Measurements from ENCODE around the gene LMBR1.
"Not testable (repeated sequence)": the region's sequence is repeated elsewhere in the genome, so short reads cannot be mapped to it uniquely, and the experiment has no call there.

LMBR1 gene, protein sequence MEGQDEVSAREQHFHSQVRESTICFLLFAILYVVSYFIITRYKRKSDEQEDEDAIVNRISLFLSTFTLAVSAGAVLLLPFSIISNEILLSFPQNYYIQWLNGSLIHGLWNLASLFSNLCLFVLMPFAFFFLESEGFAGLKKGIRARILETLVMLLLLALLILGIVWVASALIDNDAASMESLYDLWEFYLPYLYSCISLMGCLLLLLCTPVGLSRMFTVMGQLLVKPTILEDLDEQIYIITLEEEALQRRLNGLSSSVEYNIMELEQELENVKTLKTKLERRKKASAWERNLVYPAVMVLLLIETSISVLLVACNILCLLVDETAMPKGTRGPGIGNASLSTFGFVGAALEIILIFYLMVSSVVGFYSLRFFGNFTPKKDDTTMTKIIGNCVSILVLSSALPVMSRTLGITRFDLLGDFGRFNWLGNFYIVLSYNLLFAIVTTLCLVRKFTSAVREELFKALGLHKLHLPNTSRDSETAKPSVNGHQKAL

DNA sequence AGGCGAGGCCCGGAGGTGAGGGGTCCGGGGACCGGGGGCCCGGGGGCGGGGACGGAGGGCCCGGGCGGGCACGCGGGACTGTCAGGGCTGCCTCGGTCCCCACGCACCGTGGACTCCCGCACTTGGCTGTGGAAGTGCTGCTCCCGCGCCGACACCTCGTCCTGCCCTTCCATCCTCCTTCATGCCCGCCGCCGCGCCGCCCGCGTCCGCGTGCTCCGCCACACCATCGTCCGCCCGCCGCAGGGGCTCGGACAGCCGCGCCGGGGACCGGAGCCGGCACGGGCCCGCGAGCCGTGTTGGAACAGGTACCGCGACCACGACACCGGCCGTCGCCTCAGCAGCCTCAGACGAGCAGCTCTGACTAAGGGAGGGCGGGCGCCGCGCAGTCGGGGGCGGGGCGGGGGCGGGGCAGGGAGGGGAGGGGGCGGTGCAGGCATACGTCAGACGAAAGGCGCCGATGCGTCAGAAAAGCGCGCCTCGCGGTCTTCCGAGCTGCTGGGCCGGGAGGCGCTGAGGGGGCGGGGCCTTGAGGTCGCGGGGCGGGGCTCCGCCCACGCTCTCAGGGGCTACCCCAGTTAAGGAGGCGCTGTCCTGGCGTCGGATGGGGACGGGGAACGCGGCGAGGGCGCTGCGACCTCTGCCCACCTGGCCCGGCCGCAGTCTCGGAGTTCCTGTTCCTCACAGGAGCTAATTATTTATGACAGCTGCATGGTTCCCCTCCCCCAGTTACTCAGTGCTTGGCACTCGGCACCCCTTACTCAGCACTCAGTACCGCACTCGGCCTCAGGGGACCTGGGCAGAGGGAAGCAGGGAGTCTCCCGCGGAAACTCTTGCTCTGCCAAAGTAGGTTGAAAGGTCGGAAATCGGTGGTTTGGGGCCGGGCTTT, at the start of gene LMBR1:
Gene LMBR1, minus strand, starts transcription at position 363 of the 886 bp plus-strand sequence. Its CDS starts 190 bp downstream, at position 173.
- in situ Hi-C loops (cut with MboI; ENCODE audit: low sequenced_read_pairs) = no loop called here

GRCh38 chr7:156942708-156943090, 49.7 kb upstream of the LMBR1 start:
- in situ Hi-C loops (cut with MboI; ENCODE audit: low sequenced_read_pairs) = no loop called here

GRCh38 chr7:156941393-156942182, 48.6 kb upstream of the LMBR1 start:
- in situ Hi-C loops (cut with MboI; ENCODE audit: low sequenced_read_pairs) = no loop called here

GRCh38 chr7:156940421-156941122, 47.6 kb upstream of the LMBR1 start:
- in situ Hi-C loops (cut with MboI; ENCODE audit: low sequenced_read_pairs) = no loop called here

DNA sequence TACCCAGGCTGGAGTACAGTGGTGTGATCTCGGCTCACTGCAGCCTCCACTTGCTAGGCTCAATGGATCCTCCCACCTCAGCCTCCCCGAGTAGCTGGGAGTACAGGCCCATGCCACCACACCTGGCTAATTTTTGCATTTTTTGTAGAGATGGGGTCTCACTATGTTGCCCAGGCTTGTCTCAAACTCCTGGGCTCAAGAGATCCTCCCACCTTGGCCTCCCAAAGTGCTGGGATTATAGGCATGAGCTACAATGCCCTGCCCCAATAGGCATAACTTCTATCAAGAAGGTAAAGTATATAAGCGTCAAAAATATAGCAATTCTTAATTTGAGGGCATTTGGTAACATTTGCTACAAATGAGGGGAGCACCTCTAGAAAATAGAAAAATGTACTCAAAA, 43.8 kb upstream of the LMBR1 start:
- in situ Hi-C loops (cut with MboI; ENCODE audit: low sequenced_read_pairs) = not testable (repeated sequence)

DNA sequence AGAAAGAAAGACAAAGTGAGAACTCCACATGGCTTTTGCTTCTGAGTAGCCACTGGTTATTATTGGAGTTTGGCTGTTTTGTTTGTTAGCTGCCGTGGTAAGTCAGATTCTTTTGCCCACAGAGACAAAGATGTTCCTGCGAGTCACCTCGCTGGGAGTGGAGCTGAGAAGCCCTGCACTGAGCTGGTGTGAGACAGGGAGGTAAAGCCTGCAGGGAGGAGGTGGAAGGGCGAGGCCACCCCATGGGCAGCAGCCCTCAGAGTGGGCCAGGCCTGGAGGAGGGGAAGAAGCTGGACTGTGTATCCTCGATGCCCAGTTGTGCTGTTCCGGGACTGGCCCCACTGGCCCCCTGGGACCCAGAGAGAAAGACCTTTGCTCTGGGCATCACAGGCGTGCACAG, 42.3 kb upstream of the LMBR1 start:
- in situ Hi-C loops (cut with MboI; ENCODE audit: low sequenced_read_pairs) = no loop called here

DNA sequence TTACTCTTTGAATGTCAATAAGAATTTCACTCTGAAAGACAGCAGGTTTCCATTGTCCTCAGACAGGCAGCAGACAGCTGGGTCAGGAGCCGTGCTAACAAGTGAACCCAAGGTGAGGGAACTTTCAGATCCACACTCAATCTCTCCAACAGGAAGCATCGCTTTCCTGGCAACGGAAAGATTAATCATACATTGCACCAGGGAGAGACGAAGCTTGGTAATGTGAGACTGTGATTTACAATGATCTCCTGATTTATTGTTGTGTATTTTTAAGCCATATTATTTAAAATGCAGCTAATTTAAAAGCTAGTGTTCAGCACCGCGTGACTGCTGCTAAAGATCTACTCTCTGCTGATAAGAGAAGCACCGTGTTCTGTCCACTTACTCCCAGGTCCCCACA, 39.0 kb upstream of the LMBR1 start:
- in situ Hi-C loops (cut with MboI; ENCODE audit: low sequenced_read_pairs) = no loop called here

GRCh38 chr7:156929789-156930539, 37.0 kb upstream of the LMBR1 start:
- in situ Hi-C loops (cut with MboI; ENCODE audit: low sequenced_read_pairs) = no loop called here

GRCh38 chr7:156928406-156928747, 35.4 kb upstream of the LMBR1 start:
- in situ Hi-C loops (cut with MboI; ENCODE audit: low sequenced_read_pairs) = no loop called here

DNA sequence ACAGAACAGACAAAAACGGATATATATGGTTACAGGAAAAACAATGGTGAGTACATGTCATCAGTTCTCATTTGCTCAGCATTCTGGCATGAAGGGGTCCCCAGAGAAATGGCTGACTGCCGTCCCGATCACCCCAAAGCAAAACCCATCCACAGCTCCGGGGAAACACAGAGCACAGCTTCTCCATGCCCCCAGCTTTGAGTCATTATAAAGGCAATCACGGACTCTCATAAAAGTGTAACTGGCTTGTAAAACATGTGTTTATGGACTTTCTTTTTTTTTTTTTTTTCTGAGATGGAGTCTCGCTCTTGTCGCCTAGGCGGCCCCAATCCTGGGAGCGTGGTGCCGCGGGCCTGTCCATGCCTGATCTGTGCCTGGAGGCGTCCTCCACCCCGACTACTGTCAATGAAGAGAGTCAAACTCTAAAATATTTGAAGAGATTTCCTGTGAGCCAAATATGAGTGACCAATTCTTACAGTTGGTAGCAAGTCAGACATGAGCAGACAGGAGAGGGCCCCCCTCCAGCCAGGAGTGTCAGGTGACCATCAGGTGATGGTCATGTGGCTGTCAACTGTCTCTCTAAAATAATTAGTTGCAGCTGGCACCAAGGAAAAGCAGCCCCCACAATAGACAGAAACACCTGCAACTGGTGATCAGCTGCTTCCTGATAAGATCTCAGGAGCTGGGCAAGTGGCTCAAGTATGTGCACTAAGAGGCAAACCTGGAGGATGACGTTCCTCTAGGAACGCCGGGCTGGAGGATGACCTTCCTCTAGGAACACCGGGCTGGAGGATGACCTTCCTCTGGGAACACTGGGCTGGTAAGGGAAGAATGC, 34.8 kb upstream of the LMBR1 start:
- in situ Hi-C loops (cut with MboI; ENCODE audit: low sequenced_read_pairs) = no loop called here

DNA sequence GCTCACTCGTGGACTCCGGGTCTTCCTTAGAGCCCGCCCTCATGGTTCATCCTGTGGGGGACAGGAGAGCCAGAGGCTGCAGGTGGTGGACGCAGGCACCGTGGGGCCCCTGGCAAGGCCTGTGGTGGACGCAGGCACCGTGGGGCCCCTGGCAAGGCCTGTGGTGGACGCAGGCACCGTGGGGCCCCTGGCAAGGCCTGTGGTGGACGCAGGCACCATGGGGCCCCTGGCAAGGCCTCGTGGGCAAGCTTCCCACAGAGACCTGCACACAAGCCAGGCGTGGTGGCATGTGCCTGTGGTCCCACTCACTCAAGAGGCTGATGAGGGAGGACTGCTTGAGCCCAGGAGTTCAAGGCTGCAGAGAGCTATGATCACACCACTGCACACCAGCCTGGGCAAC, 32.8 kb upstream of the LMBR1 start:
- in situ Hi-C loops (cut with MboI; ENCODE audit: low sequenced_read_pairs) = not testable (repeated sequence)

DNA sequence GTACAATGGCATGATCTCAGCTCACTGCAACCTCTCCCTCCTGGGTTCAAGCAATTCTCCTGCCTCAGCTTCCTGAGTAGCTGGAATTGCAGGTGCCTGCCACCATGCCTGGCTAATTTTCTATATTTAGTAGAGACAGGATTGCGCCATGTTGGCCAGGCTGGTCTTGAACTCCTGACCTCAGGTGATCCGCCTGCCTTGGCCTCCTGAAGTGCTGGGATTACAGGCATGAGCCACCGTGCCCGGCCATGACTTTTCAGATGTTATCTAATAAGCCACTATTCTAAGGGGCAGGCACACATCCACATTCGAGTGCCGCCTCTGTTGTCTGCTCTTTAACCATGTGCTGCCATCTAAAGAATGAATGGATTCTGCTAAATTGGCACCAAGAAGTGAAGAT, 29.3 kb upstream of the LMBR1 start:
- in situ Hi-C loops (cut with MboI; ENCODE audit: low sequenced_read_pairs) = not testable (repeated sequence)

GRCh38 chr7:156920487-156921373, 27.7 kb upstream of the LMBR1 start:
- in situ Hi-C loops (cut with MboI; ENCODE audit: low sequenced_read_pairs) = not testable (repeated sequence)

GRCh38 chr7:156920076-156920475, 27.1 kb upstream of the LMBR1 start:
- in situ Hi-C loops (cut with MboI; ENCODE audit: low sequenced_read_pairs) = no loop called here

DNA sequence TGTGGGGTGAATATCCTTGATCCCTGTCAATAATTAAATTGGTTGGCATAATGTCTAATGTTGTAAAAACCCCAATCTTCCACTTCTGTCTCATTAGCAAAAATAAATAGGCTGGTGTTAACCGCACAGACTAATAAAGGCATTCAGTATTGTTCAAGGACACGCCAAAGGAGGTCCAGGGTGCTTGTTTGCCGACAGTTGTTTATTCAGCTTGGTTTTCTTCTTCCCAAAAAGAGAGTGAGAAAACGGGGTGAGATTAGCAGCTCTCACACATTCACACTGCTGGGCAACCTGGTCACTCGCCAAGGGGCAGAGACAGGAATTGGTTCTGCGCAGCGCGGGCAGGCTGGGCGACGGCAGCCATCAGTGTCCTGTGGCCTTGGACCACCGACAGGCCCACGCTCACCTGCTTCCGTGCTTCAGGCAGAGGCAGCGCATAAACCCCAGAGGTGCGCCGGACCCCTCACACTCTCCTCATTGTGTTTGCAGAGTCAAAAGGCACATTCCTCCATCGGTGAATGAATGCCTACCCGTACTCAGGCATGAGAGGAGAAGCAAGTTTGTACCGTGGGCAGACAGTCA, 26.2 kb upstream of the LMBR1 start:
- in situ Hi-C loops (cut with MboI; ENCODE audit: low sequenced_read_pairs) = no loop called here

DNA sequence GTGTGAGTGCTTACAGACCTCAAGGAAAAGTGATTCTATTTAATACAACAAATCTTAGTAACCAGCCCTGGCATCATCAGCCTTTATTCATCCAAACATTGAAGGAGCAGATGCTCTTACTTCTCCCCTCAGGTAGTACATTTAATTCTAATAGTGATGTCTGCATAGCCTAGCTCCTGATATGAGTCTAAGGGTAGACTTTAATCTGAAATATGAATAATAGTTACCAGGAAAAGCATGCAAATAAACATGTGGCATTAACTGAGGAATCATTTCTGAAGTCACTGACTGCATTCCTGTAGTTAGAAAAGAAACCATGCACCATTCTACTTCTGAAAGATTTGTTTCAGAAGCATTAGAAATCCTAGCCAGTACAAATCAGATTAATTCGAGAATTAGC, 25.7 kb upstream of the LMBR1 start:
- in situ Hi-C loops (cut with MboI; ENCODE audit: low sequenced_read_pairs) = no loop called here

DNA sequence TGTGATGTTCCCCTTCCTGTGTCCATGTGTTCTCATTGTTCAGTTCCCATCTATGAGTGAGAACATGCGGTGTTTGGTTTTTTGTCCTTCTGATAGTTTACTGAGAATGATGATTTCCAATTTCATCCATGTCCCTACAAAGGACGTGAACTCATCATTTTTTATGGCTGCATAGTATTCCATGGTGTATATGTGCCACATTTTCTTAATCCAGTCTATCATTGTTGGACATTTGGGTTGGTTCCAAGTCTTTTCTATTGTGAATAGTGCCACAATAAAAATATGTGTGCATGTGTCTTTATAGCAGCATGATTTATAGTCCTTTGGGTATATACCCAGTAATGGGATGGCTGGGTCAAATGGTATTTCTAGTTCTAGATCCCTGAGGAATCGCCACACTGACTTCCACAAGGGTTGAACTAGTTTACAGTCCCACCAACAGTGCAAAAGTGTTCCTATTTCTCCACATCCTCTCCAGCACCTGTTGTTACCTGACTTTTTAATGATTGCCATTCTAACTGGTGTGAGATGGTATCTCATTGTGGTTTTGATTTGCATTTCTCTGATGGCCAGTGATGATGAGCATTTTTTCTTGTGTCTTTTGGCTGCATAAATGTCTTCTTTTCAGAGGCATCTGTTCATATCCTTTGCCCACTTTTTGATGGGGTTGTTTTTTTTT, 16.7 kb upstream of the LMBR1 start:
- in situ Hi-C loops (cut with MboI; ENCODE audit: low sequenced_read_pairs) = not testable (repeated sequence)
